ENCODE data around the gene DBF4B.
"Not testable (repeated sequence)": the region's sequence is repeated elsewhere in the genome, so short reads cannot be mapped to it uniquely, and the experiment has no call there.

The DBF4B gene

DNA sequence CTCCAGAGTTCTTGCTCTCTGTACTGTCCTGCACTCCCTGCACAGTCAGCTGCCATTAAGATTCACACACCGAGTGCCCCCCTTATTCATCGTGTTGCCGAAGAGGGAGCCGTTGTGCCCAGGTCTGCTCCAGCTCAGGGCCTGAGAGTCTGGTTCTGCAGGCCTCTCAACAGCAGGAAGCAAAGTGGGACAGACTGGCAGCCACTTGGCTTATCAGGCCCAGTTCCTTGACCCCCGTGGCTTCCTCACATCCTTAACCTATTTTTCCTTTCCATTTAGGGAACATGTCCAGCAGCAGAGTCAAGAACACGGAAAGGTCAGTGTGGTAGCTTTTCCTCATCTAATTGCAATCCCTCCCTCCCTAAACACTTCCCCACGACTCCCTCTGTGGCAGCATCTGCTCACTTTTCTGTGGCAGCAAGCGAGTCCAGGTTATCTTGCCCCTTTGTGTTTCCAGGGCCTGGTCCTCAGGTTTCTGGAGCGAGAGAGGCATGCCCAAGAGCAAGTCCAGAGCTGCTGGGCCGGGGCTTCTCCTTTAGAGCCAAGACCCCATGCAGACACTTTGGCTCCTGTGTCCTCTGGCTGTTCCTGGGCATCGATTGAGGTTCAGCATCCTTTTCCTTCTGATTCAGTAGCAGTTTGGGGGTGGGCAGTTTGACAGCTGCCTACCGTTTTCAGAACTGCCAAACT is 28.2 kb downstream of the DBF4B start:
- TF ChIP-seq ZFX (IDR thresholded peaks at IDR 0.05; ENCODE audit: borderline replicate concordance), result no peak
- TF ChIP-seq, protein P1, sequence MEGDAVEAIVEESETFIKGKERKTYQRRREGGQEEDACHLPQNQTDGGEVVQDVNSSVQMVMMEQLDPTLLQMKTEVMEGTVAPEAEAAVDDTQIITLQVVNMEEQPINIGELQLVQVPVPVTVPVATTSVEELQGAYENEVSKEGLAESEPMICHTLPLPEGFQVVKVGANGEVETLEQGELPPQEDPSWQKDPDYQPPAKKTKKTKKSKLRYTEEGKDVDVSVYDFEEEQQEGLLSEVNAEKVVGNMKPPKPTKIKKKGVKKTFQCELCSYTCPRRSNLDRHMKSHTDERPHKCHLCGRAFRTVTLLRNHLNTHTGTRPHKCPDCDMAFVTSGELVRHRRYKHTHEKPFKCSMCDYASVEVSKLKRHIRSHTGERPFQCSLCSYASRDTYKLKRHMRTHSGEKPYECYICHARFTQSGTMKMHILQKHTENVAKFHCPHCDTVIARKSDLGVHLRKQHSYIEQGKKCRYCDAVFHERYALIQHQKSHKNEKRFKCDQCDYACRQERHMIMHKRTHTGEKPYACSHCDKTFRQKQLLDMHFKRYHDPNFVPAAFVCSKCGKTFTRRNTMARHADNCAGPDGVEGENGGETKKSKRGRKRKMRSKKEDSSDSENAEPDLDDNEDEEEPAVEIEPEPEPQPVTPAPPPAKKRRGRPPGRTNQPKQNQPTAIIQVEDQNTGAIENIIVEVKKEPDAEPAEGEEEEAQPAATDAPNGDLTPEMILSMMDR (IDR thresholded peaks at IDR 0.05), result no peak
- no peak overlapping the region for H3K27ac ChIP-seq

DNA sequence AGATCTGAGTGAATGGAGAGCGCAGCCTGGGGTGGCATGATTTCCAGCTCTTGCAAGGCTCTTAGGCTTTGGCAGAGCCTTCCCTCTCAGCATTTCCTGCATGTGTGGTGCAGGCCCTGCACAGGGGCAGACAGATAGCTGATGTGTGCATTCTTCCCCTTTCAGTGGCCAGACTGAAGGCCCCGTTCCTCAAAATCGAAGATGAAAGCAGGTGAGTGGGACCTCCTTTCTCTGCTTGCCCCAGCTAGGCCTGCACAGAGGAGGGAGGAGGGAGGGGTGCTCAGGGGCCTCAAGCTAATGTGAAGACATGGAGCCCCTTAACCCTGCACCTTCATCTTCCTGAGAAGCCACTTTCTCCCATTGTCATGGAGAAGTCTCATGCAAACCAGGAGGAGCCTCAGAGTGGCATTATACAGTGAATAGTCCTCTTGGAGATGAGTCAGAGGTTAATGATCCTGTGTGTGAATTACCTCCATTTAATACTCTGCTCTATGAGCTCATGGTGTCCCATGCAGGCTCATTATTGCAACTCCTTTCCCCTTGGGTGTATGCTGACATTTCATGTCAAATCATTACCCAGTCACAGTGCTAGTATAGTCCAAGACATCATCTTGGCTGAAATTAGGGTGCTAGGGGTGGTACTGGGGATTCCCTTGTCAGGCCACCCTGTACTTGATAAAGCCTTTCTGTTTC is 29.9 kb downstream of the DBF4B start:
- TF ChIP-seq, protein P1 (IDR thresholded peaks at IDR 0.05), result no peak
- no peak for TF ChIP-seq ZFX (IDR thresholded peaks at IDR 0.05; ENCODE audit: borderline replicate concordance)
- no peak overlapping the region for H3K27ac ChIP-seq

DNA sequence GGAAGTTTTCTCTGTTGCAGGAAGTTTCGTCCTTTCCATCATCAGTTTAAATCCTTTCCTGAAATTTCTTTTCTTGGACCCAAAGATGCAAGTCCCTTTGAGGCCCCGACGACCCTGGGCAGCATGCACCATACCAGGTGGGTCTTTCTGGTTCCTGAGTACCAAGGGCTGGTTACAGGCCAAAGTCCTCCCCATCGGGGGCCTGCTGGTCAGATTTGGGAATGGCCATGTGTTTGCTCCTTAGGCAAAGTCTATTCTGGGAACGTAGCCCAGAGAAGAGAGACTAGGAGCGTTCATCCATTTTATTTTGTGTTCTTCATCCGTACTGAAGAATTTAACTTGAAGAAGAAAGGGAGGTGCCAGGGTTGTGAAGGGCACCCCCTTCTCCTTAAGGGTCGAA is 32.9 kb downstream of the DBF4B start:
- H3K27ac ChIP-seq, result no peak overlapping the region
- TF ChIP-seq, protein P1 (IDR thresholded peaks at IDR 0.05), result no peak
- no peak for TF ChIP-seq ZFX (IDR thresholded peaks at IDR 0.05; ENCODE audit: borderline replicate concordance)

DNA sequence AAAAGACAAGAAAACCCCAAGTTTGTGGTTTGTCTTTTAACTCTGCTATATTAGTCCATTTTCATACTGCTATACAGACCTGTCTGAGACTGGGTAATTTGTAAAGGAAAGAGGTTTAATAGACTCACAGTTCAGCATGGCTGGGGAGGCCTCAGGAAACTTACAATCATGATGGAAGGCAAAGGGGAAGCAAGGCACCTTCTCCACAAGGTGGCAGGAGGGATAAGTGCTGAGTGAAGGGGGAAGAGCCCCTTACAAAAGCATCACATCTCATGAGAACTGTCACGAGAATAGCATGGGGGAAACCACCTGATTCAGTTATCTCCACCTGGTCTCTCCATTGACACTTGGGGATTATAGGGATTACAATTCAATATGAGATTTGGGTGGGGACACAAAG is 36.8 kb downstream of the DBF4B start:
- H3K27ac ChIP-seq, result no peak overlapping the region
- TF ChIP-seq ZFX (IDR thresholded peaks at IDR 0.05; ENCODE audit: borderline replicate concordance), result no peak
- TF ChIP-seq, protein P1 (IDR thresholded peaks at IDR 0.05), result no peak

DNA sequence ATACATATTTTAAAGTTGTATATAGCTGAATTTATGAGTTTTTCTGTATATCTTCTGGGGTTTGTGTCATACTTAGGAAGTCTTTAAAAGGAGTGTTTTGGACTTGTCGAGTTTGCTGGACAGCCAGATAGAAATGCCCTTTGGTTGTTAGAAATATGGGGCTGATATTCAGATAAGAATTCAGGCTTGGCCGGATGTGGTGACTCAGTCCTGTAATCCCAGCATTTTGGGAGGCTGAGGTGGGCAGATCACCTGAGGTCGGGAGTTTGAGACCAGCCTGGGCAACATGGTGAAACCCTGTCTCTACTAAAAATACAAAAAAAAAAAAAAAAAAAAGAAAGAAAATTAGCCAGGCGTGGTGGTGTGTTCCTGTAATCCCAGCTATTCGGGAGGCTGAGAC is 37.3 kb downstream of the DBF4B start:
- H3K27ac ChIP-seq, result not testable (repeated sequence)

DNA sequence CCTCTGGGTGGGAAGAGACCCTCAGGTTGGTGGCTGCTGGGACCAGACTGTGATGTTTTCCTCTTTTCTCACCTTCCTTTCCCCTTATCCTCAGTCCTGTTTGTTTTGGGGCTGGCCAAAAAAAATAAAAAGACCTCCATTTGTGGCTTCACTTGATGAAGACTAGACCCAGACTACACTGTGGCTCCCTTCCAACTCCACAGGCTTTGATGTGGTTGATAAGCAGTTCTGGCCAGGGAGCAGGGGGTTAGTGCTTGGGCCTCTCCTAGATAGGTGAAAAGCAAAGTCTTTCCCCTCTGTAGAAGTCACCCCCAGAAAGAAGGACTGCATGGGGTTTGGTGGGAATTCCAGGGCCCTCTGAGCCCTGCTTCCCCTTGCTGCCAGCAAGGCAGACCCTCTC is 39.1 kb downstream of the DBF4B start:
- TF ChIP-seq, protein P1 (IDR thresholded peaks at IDR 0.05), result no peak
- no peak for TF ChIP-seq ZFX (IDR thresholded peaks at IDR 0.05; ENCODE audit: borderline replicate concordance)
- H3K27ac ChIP-seq, result no peak overlapping the region

DNA sequence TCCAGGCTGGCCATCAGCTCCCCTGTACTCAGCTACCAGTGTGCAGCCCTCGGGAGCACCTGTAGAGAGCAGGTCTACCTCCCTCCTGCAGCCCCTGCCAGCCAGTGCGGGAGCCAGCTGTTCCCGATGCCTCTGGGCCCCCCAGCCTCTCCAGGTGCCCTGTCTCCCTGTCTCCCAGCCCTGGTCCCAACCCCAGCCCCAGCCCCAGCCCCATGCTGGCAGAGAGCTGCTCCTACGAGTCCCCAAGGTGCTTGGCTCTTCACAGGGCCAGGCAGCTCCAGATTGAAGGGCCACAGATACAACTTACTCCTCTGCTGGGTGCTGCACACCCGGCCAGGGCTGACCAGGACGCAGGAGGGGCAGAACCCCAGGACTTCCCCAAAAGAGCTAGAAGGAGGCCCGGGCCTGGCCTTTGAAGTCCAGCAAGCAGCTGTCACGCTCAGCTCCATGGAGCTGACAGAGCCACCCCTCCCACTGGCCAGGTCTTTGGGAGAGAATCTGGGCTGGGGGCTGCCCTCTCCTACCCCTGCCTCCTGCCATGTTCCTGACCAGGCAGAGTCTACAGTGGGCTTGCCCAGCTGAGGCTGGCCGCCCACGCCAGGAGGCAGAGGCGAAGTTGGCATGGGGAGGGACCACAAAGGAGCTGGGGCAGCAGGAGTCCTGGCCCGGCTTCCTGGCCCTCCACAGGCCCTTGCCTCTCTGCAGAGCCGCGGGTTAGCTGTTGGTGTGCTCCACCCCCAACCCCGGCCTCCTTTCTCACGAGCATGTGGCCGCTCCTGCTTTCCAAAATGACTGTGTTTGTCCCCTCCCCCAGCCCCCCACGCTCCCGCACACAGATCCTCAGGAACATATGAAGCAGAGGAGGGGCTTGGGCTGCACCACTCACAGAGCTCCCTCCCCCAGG is 40.9 kb downstream of the DBF4B start:
- no peak overlapping the region for H3K27ac ChIP-seq
- TF ChIP-seq, protein P1 (IDR thresholded peaks at IDR 0.05), result no peak
- TF ChIP-seq ZFX (IDR thresholded peaks at IDR 0.05; ENCODE audit: borderline replicate concordance), result no peak

Measured in 22Rv1 (cell line).